Prostate gland (tissue), 2 donors: ENCODE measurements around the gene METTL13.

Experiments
- CTCF ChIP-seq, 4 experiments: fragments of 200-600 bp in 2 of 4; fragments of 450-650 bp in 2 of 4; sonication (generic) in 2 of 4; IDR thresholded peaks; 1 replicate in 3 of 4; 2 replicates in 1 of 4; pipeline ENCODE4 v1.5.1; 2016 to 2019; ENCODE audit warnings: antibody characterized with exemption in 4 of 4, mild to moderate bottlenecking in 2 of 4, moderate library complexity in 2 of 4
- POLR2AphosphoS5 ChIP-seq: sonication (generic); formaldehyde crosslinking; IDR thresholded peaks from one replicate; pipeline ENCODE4 v1.6.1; 2017; ENCODE audit warnings: antibody characterized with exemption

- TF ChIP-seq CTCF (IDR thresholded peaks at IDR 0.05) (no peak), POLR2AphosphoS5 (no peak)
These were observed 17.7 kb upstream of the METTL13 start for GRCh38 chr1:171763764-171764163.
